ENCODE results near the gene TMEM53.

Gene TMEM53

DNA sequence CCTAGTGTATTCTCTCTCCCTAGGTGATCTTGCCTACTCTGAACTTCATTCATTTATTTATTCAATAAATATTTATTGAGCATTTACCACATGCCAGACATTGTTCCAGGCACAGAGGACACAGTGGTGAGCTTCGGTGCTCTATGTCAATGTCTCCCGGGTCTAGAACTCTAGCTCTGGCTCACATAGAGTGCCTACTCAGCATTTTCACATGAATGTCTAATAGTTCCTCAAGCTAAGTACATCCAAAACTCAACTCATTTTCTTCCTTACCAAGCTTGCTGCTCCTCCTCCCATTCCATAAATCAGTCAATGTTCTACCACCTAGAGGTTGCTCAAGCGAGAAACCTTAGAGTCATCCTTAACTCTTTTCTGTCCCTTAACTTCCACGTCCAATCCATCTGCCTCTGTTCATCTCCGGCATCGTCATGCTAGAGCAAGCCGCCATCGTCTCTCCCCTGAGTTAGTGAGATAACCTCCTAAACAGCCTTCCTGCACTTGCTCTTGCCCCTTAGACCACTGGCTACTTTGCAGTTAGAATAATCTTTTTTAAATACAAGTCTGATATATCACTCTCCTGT is 67.5 kb downstream of the TMEM53 start:
- no peak for DNase-seq (ENCODE audit: extremely low read depth, low read depth)
- TF ChIP-seq, protein P1, sequence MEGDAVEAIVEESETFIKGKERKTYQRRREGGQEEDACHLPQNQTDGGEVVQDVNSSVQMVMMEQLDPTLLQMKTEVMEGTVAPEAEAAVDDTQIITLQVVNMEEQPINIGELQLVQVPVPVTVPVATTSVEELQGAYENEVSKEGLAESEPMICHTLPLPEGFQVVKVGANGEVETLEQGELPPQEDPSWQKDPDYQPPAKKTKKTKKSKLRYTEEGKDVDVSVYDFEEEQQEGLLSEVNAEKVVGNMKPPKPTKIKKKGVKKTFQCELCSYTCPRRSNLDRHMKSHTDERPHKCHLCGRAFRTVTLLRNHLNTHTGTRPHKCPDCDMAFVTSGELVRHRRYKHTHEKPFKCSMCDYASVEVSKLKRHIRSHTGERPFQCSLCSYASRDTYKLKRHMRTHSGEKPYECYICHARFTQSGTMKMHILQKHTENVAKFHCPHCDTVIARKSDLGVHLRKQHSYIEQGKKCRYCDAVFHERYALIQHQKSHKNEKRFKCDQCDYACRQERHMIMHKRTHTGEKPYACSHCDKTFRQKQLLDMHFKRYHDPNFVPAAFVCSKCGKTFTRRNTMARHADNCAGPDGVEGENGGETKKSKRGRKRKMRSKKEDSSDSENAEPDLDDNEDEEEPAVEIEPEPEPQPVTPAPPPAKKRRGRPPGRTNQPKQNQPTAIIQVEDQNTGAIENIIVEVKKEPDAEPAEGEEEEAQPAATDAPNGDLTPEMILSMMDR (IDR thresholded peaks at IDR 0.05; ENCODE audit: low read depth, low read length, missing control alignments): no peak
- H3K4me3 ChIP-seq (replicated peaks; ENCODE audit: low read depth, low read length): no peak overlapping the region

DNA sequence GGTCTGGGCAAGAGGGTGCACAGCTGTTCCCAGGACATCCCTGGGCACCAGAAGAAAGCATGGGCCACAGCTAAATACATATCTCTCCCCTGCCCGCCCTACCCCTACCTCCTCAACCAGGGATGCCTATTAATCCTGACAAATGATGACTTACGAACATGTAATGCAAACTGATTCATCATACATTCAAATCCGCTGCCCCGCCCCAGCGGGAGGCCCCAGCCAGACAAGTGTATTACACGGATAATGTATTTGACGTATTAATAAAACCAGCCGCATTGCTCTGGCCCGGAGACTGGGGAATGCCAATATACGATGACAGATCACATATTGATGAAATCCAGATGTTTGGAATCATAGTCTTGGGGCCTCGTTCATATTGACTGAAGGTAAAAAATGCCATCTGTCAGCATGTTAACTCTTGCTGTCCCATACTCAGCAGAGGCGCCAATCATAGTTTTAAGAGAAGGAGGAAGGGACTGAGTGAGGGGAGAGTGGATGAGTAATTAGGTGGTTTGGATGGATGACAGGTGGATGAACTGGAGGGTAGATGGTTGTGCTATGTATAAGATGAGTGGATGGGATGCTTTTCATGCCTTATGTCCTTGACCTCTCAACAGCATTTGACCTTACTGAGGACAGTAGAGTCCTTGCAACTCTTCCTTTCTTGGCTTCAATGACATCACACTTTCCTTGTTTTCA is 68.2 kb downstream of the TMEM53 start:
- DNase-seq (ENCODE audit: extremely low read depth, low read depth): no peak
- TF ChIP-seq, protein P1 (IDR thresholded peaks at IDR 0.05; ENCODE audit: low read depth, low read length, missing control alignments): no peak
- H3K4me3 ChIP-seq (replicated peaks; ENCODE audit: low read depth, low read length): no peak overlapping the region

DNA sequence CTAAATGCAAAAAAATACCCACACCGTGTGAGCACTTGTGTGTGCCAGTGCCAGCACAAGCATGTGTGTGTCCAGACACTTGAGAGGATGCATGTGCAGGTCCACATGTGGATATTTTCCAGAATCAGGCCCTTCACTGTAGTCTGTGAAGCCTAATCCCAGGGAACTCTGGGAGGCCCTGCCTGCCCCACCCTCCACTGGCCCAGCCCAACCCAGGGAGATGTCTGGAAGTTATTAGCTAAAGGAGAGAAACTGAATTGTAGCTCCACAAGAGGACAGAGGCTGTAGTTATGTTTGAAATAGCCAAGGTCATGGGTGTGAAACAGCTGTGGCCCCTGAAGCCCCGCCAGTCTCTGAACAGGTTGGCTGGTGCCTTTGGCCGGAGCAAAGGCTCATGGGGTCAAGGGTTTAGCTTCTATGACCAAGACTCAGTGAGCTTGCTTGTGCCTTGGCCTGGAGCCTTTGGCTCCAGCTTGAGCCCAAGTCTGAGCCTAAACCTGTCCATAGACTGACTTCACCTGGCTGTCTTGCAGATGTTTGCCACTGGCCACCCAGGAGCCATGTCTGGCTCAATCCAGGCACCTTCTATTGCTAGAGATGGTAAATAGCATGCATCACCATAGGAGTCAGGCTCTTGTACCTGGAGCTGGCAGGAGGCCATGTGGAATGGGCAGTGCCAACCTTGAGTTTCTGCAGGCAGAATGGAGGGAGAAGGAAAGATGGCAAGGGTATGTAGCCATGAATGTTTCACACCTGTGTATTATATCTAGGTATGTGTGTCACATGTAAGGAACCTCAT is 69.9 kb downstream of the TMEM53 start:
- no peak overlapping the region for H3K4me3 ChIP-seq (replicated peaks; ENCODE audit: low read depth, low read length)
- no peak for DNase-seq (ENCODE audit: extremely low read depth, low read depth)
- TF ChIP-seq, protein P1 (IDR thresholded peaks at IDR 0.05; ENCODE audit: low read depth, low read length, missing control alignments): no peak

DNA sequence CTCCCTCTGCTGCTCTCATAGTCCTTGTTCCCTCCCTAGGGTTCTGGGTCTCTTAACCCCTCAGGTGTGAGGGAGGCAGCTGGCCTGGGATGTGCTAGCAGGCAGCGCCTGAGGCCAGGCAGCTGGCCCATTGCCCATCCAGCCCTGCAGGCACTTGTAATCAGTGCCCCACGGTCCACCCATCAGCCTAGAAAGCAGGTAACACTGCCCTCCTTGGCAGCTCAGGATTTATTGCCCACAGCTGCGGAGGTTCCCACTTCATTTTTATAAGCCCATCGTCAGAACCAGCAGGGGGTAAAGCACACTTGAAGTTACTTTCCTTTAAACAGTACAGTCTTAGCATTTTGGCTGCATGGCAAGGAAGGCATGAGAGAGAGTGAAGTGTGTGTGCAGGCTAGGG is 70.6 kb downstream of the TMEM53 start:
- TF ChIP-seq, protein P1 (IDR thresholded peaks at IDR 0.05; ENCODE audit: low read depth, low read length, missing control alignments): no peak
- DNase-seq (ENCODE audit: extremely low read depth, low read depth): no peak
- H3K4me3 ChIP-seq (replicated peaks; ENCODE audit: low read depth, low read length): no peak overlapping the region

Data from HFF-Myc (cell line).